Measurements from ENCODE around the gene MMD2. TPM values are rescaled to one million over a fixed set of nuclear protein-coding genes. Genes with fewer than 3 reads are reported as not detected.

The MMD2 gene
- not detected in 2 replicates for total RNA-seq
- long read RNA-seq: 0 reads

- Mint-ChIP-seq H3K9me3 (ENCODE audit: unreplicated experiment) (no peaks in the 10 kb centered on the region), H3K27me3 (ENCODE audit: unreplicated experiment) (peaks cover 34% of the 10 kb centered on the region), H3K4me1 (ENCODE audit: unreplicated experiment) (peaks cover 5% of the 10 kb centered on the region), H3K27ac (ENCODE audit: unreplicated experiment) (no peak within 1 kb of the TSS), H3K4me3 (ENCODE audit: unreplicated experiment) (peak within 1 kb of the TSS; percentile 70), H3K36me3 (ENCODE audit: unreplicated experiment) (no peaks in the 10 kb centered on the region)
- DNase-seq (ENCODE audit: extremely low spot score, unreplicated experiment): no peak
- no peak for TF ChIP-seq CTCF (IDR thresholded peaks at IDR 0.05)
Measured at GRCh38 chr7:4958477-4959301, at the start of gene MMD2. Gene MMD2, minus strand, starts transcription at chr7:4959187. Its CDS starts 170 bp downstream, at chr7:4959017.

GRCh38 chr7:5005066-5005465, 46.1 kb upstream of the MMD2 start:
- no peak for DNase-seq (ENCODE audit: extremely low spot score, unreplicated experiment)
- Mint-ChIP-seq H3K4me1 (ENCODE audit: unreplicated experiment) (no peaks in the 10 kb centered on the region), H3K4me3 (ENCODE audit: unreplicated experiment) (no peak overlapping the region), H3K36me3 (ENCODE audit: unreplicated experiment) (peaks cover 42% of the 10 kb centered on the region), H3K27ac (ENCODE audit: unreplicated experiment) (no peak overlapping the region), H3K9me3 (ENCODE audit: unreplicated experiment) (peaks cover 10% of the 10 kb centered on the region), H3K27me3 (ENCODE audit: unreplicated experiment) (no peaks in the 10 kb centered on the region)
- TF ChIP-seq CTCF (IDR thresholded peaks at IDR 0.05): no peak

- Mint-ChIP-seq H3K27ac (ENCODE audit: unreplicated experiment) (no peak overlapping the region), H3K36me3 (ENCODE audit: unreplicated experiment) (peaks cover 45% of the 10 kb centered on the region), H3K9me3 (ENCODE audit: unreplicated experiment) (no peaks in the 10 kb centered on the region), H3K4me3 (ENCODE audit: unreplicated experiment) (no peak overlapping the region), H3K4me1 (ENCODE audit: unreplicated experiment) (no peaks in the 10 kb centered on the region), H3K27me3 (ENCODE audit: unreplicated experiment) (no peaks in the 10 kb centered on the region)
- DNase-seq (ENCODE audit: extremely low spot score, unreplicated experiment): peak; percentile 42
- no peak for TF ChIP-seq CTCF (IDR thresholded peaks at IDR 0.05)
Measured at GRCh38 chr7:5001911-5002310, 42.9 kb upstream of the MMD2 start.

- TF ChIP-seq CTCF (IDR thresholded peaks at IDR 0.05): no peak
- no peaks in the 10 kb centered on the region for H3K4me1 Mint-ChIP-seq (ENCODE audit: unreplicated experiment)
Measured at GRCh38 chr7:5001003-5001402, 42.0 kb upstream of the MMD2 start.

GRCh38 chr7:4999369-4999950, 40.5 kb upstream of the MMD2 start:
- H3K27me3 Mint-ChIP-seq (ENCODE audit: unreplicated experiment): no peaks in the 10 kb centered on the region
- H3K4me1 Mint-ChIP-seq (ENCODE audit: unreplicated experiment): no peaks in the 10 kb centered on the region
- no peak for TF ChIP-seq CTCF (IDR thresholded peaks at IDR 0.05)
- peak; percentile 17 for DNase-seq (ENCODE audit: extremely low spot score, unreplicated experiment)
- H3K27ac Mint-ChIP-seq (ENCODE audit: unreplicated experiment): no peak overlapping the region
- H3K36me3 Mint-ChIP-seq (ENCODE audit: unreplicated experiment): peaks cover 51% of the 10 kb centered on the region
- H3K4me3 Mint-ChIP-seq (ENCODE audit: unreplicated experiment): no peak overlapping the region
- H3K9me3 Mint-ChIP-seq (ENCODE audit: unreplicated experiment): no peaks in the 10 kb centered on the region

More at GRCh38 chr7:5001003-5001402, 42.0 kb upstream of the MMD2 start:
- peaks cover 50% of the 10 kb centered on the region for H3K36me3 Mint-ChIP-seq (ENCODE audit: unreplicated experiment)
- no peaks in the 10 kb centered on the region for H3K9me3 Mint-ChIP-seq (ENCODE audit: unreplicated experiment)
- DNase-seq (ENCODE audit: extremely low spot score, unreplicated experiment): no peak
- no peaks in the 10 kb centered on the region for H3K27me3 Mint-ChIP-seq (ENCODE audit: unreplicated experiment)
- H3K4me3 Mint-ChIP-seq (ENCODE audit: unreplicated experiment): no peak overlapping the region
- peak overlapping the region; percentile 13 for H3K27ac Mint-ChIP-seq (ENCODE audit: unreplicated experiment)
